KMS-11 (cell line): ENCODE results near the gene DGUOK.

Experiments used
- H2AFZ ChIP-seq: fragments of 200-600 bp; sonication (generic); 2 replicates; pipeline ENCODE4 v1.6.1; 2016; ENCODE audit warnings: antibody characterized with exemption, mixed run types, low read depth
- H3K27ac ChIP-seq: fragments of 200-600 bp; sonication (generic); 2 replicates; pipeline ENCODE4 v1.6.1; 2016; ENCODE audit warnings: mild to moderate bottlenecking, mixed run types
- H3K27me3 ChIP-seq: fragments of 200-600 bp; sonication (generic); 2 replicates; pipeline ENCODE4 v1.6.1; 2017; ENCODE audit warnings: mild to moderate bottlenecking, low read depth, mixed run types, moderate library complexity; ENCODE audit not compliant: insufficient read depth
- H3K36me3 ChIP-seq: fragments of 200-600 bp; sonication (generic); 2 replicates; pipeline ENCODE4 v1.6.1; 2017; ENCODE audit warnings: mild to moderate bottlenecking, mixed run types; ENCODE audit not compliant: insufficient read depth
- H3K4me1 ChIP-seq: fragments of 200-600 bp; sonication (generic); 2 replicates; pipeline ENCODE4 v1.6.1; 2016; ENCODE audit warnings: mild to moderate bottlenecking, low read depth, mixed run types; ENCODE audit not compliant: poor library complexity, severe bottlenecking
- H3K4me2 ChIP-seq: fragments of 200-600 bp; sonication (generic); 2 replicates; pipeline ENCODE4 v1.7.0; 2016; ENCODE audit warnings: mild to moderate bottlenecking, mixed run types
- H3K4me3 ChIP-seq: fragments of 200-600 bp; sonication (generic); IDR thresholded peaks from 2 replicates; pipeline ENCODE4 v1.6.1; 2017; ENCODE audit warnings: low read depth, low read length, mixed read lengths; ENCODE audit not compliant: insufficient read depth
- H3K79me2 ChIP-seq: fragments of 200-600 bp; sonication (generic); 2 replicates; pipeline ENCODE4 v1.6.1; 2016; ENCODE audit warnings: low read depth, mixed run types; ENCODE audit not compliant: insufficient read depth
- H3K9ac ChIP-seq: fragments of 200-600 bp; sonication (generic); 2 replicates; pipeline ENCODE4 v1.6.1; 2016; ENCODE audit warnings: mild to moderate bottlenecking, mixed run types
- H4K20me1 ChIP-seq: fragments of 200-600 bp; sonication (generic); 2 replicates; pipeline ENCODE4 v1.6.1; 2016; ENCODE audit warnings: mild to moderate bottlenecking, mixed run types; ENCODE audit not compliant: insufficient read depth
- CTCF ChIP-seq: fragments of 200-600 bp; sonication (generic); conservative IDR thresholded peaks from 2 replicates; pipeline ENCODE4 v1.6.1; 2017; ENCODE audit warnings: low read depth, mild to moderate bottlenecking, antibody characterized with exemption, low read length, moderate library complexity, mixed read lengths

Gene DGUOK

GRCh38 chr2:74006459-74006858 is 79.8 kb downstream of the DGUOK start:
- Histone ChIP-seq H3K79me2 (peaks cover 15% of the 10 kb centered on the region; the same call in 1 of the 2 replicates), H3K36me3 (no peaks in the 10 kb centered on the region), H3K27ac (no peak overlapping the region)

GRCh38 chr2:74007121-74007520 is 80.4 kb downstream of the DGUOK start:
- Histone ChIP-seq H3K27me3 (no peaks in the 10 kb centered on the region), H3K4me3 (no peak overlapping the region), H3K27ac (no peak overlapping the region), H3K4me2 (no peak overlapping the region), H3K4me1 (peaks cover 9% of the 10 kb centered on the region), H3K36me3 (no peaks in the 10 kb centered on the region), H4K20me1 (peaks cover 9% of the 10 kb centered on the region; the same call in 1 of the 2 replicates), H2AFZ (no peak overlapping the region), H3K9ac (no peak overlapping the region), H3K79me2 (peaks cover 15% of the 10 kb centered on the region; the same call in 1 of the 2 replicates)
- TF ChIP-seq CTCF: no peak

More at GRCh38 chr2:74006459-74006858, 79.8 kb downstream of the DGUOK start:
- H3K4me2 ChIP-seq: no peak overlapping the region
- H3K9ac ChIP-seq: no peak overlapping the region
- H3K4me1 ChIP-seq: peaks cover 16% of the 10 kb centered on the region
- no peak for TF ChIP-seq CTCF
- H2AFZ ChIP-seq: no peak overlapping the region
- H3K4me3 ChIP-seq: no peak overlapping the region
- H3K27me3 ChIP-seq: no peaks in the 10 kb centered on the region
- H4K20me1 ChIP-seq: peaks cover 15% of the 10 kb centered on the region; the same call in 1 of the 2 replicates

- TF ChIP-seq CTCF: no peak
- Histone ChIP-seq H3K4me1 (peaks cover 9% of the 10 kb centered on the region), H3K4me3 (no peak overlapping the region), H3K36me3 (no peaks in the 10 kb centered on the region), H4K20me1 (peaks cover 8% of the 10 kb centered on the region; the same call in 1 of the 2 replicates), H3K27ac (no peak overlapping the region), H2AFZ (no peak overlapping the region), H3K9ac (no peak overlapping the region), H3K79me2 (peaks cover 15% of the 10 kb centered on the region; the same call in 1 of the 2 replicates), H3K27me3 (no peaks in the 10 kb centered on the region), H3K4me2 (no peak overlapping the region)
Measured at GRCh38 chr2:74007711-74008110, 81.0 kb downstream of the DGUOK start.
